PC-9 (cell line): ENCODE measurements around the gene ESPN.

ENCODE experiments used
- EZH2 ChIP-seq: fragments of 200-600 bp; sonication (generic); IDR thresholded peaks from 2 replicates; pipeline ENCODE4 v1.8.0; 2017; ENCODE audit warnings: antibody characterized with exemption, low read depth
- TF ChIP-seq, protein P1 (sequence below): fragments of 200-600 bp; sonication (generic); conservative IDR thresholded peaks from 2 replicates; pipeline ENCODE4 v1.6.1; 2017; ENCODE audit warnings: mixed run types, antibody characterized with exemption, mild to moderate bottlenecking, moderate library complexity

DNA sequence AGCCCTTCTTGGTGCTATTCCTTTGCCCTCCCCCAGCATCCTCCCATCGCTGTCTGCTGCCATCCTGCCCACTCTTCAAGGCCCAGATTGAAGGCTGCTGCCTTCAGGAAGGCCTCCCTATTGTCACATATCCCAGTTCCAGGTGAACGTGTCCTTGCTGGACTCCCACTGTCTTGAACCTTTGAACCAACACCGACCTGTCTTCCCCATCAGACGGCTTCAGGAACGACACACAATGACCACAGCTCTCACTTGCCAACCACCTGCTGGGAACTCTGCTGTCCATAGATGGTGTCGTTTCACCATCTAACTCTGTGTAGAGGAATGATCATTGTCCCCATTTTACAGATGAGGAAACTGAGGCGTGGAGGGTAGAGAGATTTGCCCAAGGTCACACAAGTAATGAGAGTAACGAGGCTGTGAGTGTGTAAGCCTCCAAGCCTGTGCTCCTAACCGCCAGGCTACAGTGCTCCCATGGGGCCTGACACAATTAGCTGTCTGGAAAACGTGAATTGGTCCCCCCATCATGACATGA lies 76.8 kb downstream of the ESPN start:
- TF ChIP-seq, protein P1, sequence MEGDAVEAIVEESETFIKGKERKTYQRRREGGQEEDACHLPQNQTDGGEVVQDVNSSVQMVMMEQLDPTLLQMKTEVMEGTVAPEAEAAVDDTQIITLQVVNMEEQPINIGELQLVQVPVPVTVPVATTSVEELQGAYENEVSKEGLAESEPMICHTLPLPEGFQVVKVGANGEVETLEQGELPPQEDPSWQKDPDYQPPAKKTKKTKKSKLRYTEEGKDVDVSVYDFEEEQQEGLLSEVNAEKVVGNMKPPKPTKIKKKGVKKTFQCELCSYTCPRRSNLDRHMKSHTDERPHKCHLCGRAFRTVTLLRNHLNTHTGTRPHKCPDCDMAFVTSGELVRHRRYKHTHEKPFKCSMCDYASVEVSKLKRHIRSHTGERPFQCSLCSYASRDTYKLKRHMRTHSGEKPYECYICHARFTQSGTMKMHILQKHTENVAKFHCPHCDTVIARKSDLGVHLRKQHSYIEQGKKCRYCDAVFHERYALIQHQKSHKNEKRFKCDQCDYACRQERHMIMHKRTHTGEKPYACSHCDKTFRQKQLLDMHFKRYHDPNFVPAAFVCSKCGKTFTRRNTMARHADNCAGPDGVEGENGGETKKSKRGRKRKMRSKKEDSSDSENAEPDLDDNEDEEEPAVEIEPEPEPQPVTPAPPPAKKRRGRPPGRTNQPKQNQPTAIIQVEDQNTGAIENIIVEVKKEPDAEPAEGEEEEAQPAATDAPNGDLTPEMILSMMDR, result no peak
- TF ChIP-seq EZH2, result no peak
